Esophagus (tissue), 2 donors: ENCODE results near the gene XIRP1. TPM values are rescaled to one million over a fixed set of nuclear protein-coding genes. Genes with fewer than 3 reads are reported as not detected.

Source experiments
- H3K27ac ChIP-seq, 2 donors: one replicate each; pipeline ENCODE4 v1.5.1; 2013; ENCODE audit warnings: low read depth in 2 of 2, mild to moderate bottlenecking in 2 of 2, inconsistent platforms in 1 of 2, low read length in 1 of 2, moderate library complexity in 1 of 2
- H3K27me3 ChIP-seq, 2 donors: one replicate each; pipeline ENCODE4 v1.6.1; 2013; ENCODE audit warnings: low read length in 2 of 2, control low read depth in 1 of 2, mild to moderate bottlenecking in 1 of 2; ENCODE audit not compliant: insufficient read depth in 2 of 2, control insufficient read depth in 1 of 2
- H3K36me3 ChIP-seq, 2 donors: one replicate each; pipeline ENCODE4 v1.6.1; 2013; ENCODE audit warnings: low read length in 1 of 2; ENCODE audit not compliant: control insufficient read depth in 2 of 2, insufficient read depth in 2 of 2
- H3K4me1 ChIP-seq, 2 donors: one replicate each; pipeline ENCODE4 v1.6.1; 2013; ENCODE audit warnings: low read length in 1 of 2; ENCODE audit not compliant: control insufficient read depth in 2 of 2, insufficient read depth in 2 of 2
- H3K4me3 ChIP-seq, 2 donors: one replicate each; pipeline ENCODE4 v1.5.1; 2013; ENCODE audit warnings: low read length in 2 of 2, mild to moderate bottlenecking in 2 of 2, low read depth in 1 of 2, moderate library complexity in 1 of 2
- H3K9me3 ChIP-seq, 2 donors: one replicate each; pipeline ENCODE4 v1.6.1; 2013; ENCODE audit warnings: mild to moderate bottlenecking in 2 of 2, low read depth in 1 of 2, low read length in 1 of 2, moderate library complexity in 1 of 2; ENCODE audit not compliant: control insufficient read depth in 2 of 2, insufficient read depth in 1 of 2
- WGBS, 2 donors: extraction: QIAGEN DNeasy Blood & Tissue Kit; methylation state at CpG; one replicate each; pipeline ENCODE4 v1.1.7; 2013; 5-methylcytosine and 5-hydroxymethylcytosine counted together
- polyA plus RNA-seq, 2 donors: library from polyadenylated mRNA; stranded (reverse); fragments of 200-250 nt; gene quantifications; one replicate each; pipeline ENCODE4 v1.2.3, GENCODE V29; 2013
- donor health status: healthy with polysubstance abuse.
- donor health status: Bipolar disorder and iron deficiency.

Gene XIRP1
- polyA plus RNA-seq, 2 donors = 0.07 to 0.10 TPM

- Histone ChIP-seq H3K9me3 (peaks cover 0 to 3% of the 10 kb centered on the region in 2 donors), H3K27me3 (no peaks in the 10 kb centered on the region), H3K4me3 (no peak overlapping the region), H3K4me1 (no peaks in the 10 kb centered on the region), H3K36me3 (no peaks in the 10 kb centered on the region), H3K27ac (no peak overlapping the region)
- 73 to 76% methylated on average over 3 of the region's 3 CpGs for WGBS, 2 donors
Observed at GRCh38 chr3:39202094-39202493, 9.7 kb upstream of the XIRP1 start.

DNA sequence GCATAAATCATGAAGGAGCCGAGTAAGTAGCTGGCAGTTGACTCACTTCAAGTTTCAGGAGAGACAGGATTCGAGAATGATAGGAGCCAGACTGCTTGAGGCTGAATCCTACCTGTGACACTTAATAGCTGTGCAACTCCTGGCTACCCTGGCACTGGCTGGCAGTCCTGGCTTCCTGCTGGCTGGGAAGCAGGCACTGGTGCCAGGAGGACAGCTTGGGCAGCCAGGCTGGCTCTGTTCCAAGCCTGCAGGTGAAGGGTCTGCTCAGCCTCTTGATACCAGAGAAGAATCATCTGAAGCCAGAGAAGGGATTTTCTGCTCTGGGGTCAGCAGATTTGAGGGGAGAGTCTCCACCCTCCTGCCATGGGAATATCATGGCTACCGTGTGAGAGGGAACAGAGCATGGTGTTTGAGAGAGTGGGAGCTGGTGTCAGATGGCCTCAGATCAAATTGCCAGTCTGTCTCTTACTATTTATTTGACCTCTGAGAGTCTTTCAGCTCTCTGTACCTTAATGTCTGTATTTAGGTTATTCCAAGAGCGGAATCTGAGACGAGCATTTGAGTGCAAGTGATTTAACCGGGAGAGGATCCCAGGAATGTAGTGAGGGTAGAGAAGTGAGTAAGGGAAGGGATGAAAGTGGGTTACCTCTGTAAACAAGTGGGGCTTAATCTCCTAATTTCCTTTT, 4.4 kb upstream of the XIRP1 start:
- Histone ChIP-seq H3K27ac (no peak overlapping the region), H3K4me1 (no peaks in the 10 kb centered on the region), H3K36me3 (no peaks in the 10 kb centered on the region), H3K27me3 (no peaks in the 10 kb centered on the region), H3K9me3 (no peaks in the 10 kb centered on the region), H3K4me3 (no peak overlapping the region)
- WGBS, 2 donors = 38 to 39% methylated on average over 6 of the region's 6 CpGs

DNA sequence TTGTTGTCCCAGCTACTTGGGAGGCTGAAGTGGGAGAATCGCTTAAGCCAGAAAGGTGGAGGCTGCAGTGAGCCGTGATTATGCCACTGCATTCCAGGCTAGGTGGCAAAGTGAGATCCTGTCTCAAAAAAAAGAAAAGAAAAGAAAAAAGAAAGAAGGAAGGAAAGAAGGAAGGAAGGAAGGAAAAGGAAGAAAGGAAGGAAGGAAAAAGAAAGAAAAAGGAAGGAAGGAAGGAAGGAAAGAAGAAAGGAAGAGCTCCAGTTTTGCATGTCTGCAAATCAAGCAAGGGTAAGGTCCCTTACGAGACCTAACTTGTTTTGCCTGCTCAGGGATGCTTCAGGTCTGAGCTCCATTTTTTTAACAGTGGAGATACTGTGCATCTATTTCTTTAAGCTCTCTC, 3.6 kb upstream of the XIRP1 start:
- Histone ChIP-seq H3K36me3 (no peaks in the 10 kb centered on the region), H3K4me3 (no peak overlapping the region), H3K9me3 (no peaks in the 10 kb centered on the region), H3K27me3 (no peaks in the 10 kb centered on the region), H3K4me1 (no peaks in the 10 kb centered on the region), H3K27ac (no peak overlapping the region)
- WGBS, 2 donors = 76 to 79% methylated on average over 3 of the region's 3 CpGs

DNA sequence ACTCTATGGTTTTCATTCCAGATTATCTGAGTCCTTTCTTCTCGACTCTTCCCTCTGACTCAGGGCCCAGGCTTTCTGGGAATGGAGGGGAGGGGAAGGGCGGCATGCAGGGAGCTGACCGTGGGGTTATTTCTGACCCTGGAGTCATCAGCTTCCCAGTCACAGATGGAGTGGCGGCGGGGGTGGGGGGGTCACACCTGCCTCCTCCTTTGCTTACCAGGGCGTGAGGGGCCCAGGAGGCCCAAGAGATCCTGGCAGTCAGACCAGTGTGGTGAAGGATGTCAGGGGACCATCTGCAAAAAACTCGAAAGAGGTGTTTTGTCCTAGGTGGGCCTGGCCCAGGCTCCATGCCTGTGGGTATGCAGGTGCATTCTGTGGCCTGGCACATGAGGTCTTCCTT, 996 bp upstream of the XIRP1 start:
- Histone ChIP-seq H3K27ac (no peak overlapping the region), H3K4me1 (no peaks in the 10 kb centered on the region), H3K36me3 (no peaks in the 10 kb centered on the region), H3K9me3 (no peaks in the 10 kb centered on the region), H3K27me3 (no peaks in the 10 kb centered on the region), H3K4me3 (no peak overlapping the region)
- 81 to 86% methylated on average over 7 of the region's 7 CpGs for WGBS, 2 donors

- Histone ChIP-seq H3K27ac (no peak overlapping the region), H3K27me3 (no peaks in the 10 kb centered on the region), H3K4me1 (no peaks in the 10 kb centered on the region), H3K9me3 (no peaks in the 10 kb centered on the region), H3K36me3 (no peaks in the 10 kb centered on the region), H3K4me3 (no peak overlapping the region)
- 87 to 88% methylated on average over 3 of the region's 3 CpGs for WGBS, 2 donors
Observed at GRCh38 chr3:39191773-39192172, 622 bp downstream of the XIRP1 start.

DNA sequence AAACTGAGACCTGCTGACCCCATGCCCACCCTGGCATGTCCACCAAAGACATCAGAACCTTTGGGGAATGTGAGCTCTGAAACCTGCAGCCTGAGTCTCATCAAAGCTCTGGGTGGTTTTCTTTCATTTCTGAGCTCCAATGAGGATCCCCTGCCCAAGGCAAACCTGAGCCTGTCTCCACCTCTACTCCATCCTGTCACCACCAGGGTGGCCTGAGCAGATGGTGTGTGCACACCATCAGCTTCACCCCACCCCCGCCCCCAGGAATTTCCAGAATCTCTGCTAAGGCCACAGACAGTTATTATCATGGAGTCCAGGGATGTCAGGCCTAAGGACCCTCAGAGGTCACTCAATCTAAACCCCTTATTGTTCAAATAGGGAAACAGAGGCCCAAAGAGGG, 1.3 kb downstream of the XIRP1 start:
- Histone ChIP-seq H3K27me3 (no peaks in the 10 kb centered on the region), H3K27ac (no peak overlapping the region), H3K36me3 (no peaks in the 10 kb centered on the region), H3K9me3 (no peaks in the 10 kb centered on the region), H3K4me1 (peaks cover 0 to 5% of the 10 kb centered on the region in 2 donors), H3K4me3 (no peak overlapping the region)
- WGBS, 2 donors = 90 to 94% methylated on average over 1 of the region's 1 CpG

DNA sequence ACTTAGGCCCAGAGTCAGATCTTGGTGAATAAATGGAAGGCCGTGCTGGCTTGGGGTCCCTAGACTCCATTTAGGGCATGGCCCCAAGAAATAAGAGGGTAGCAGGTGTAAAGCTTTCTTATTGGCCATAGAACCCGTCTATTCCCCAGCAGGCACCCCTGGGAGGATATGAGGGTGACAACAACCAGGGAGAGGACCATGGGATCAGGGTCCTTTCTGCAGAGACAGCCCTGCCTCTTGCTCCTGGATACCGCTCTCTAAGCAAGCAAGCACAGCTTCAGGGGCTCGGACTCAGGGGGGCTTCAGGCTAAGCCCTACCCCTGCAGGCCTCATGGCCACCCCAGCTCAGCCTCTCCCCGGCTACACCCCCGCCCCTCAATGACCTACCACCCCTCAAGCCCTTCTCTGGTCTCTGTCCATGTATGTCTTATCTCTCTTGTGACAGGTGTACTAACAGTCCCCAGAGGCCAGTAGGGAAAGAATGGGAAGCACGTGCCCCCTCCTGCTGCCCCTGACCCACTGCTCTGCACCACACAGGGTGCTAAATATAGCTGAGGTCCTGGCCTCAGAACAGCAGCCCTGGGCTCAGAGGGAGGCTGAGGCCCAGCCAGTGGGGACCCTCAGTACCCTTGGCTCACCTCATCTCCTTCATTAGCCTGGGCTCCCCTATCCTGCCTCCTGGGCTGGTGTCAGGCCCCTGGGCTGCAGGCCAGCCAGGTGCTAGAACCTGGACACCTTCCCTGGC, 1.9 kb downstream of the XIRP1 start:
- H3K27ac ChIP-seq = no peak overlapping the region
- no peak overlapping the region for H3K4me3 ChIP-seq
- H3K36me3 ChIP-seq = no peaks in the 10 kb centered on the region
- peaks cover 0 to 5% of the 10 kb centered on the region in 2 donors for H3K4me1 ChIP-seq
- 70 to 77% methylated on average over 7 of the region's 7 CpGs for WGBS, 2 donors
- H3K9me3 ChIP-seq = no peaks in the 10 kb centered on the region
- no peaks in the 10 kb centered on the region for H3K27me3 ChIP-seq

DNA sequence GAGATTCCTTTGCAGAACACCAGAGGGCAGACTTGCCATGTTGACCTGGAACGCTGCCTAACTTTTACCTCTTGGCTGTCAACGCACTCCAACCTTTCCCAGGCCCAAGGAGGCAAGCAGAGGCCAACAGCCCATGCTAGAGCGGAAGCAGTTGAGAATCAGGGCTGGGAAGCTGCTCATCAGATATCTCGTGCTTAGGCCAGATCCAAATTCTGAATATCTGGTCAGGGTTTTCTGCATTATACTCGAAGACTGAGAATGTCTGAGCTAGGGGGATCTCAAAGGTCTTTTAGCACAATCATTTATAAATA, 2.5 kb downstream of the XIRP1 start:
- Histone ChIP-seq H3K36me3 (no peaks in the 10 kb centered on the region), H3K4me1 (peaks cover 0 to 5% of the 10 kb centered on the region in 2 donors), H3K4me3 (no peak overlapping the region), H3K27me3 (no peaks in the 10 kb centered on the region), H3K9me3 (no peaks in the 10 kb centered on the region), H3K27ac (no peak overlapping the region)
- 29 to 33% methylated on average over 5 of the region's 5 CpGs for WGBS, 2 donors

DNA sequence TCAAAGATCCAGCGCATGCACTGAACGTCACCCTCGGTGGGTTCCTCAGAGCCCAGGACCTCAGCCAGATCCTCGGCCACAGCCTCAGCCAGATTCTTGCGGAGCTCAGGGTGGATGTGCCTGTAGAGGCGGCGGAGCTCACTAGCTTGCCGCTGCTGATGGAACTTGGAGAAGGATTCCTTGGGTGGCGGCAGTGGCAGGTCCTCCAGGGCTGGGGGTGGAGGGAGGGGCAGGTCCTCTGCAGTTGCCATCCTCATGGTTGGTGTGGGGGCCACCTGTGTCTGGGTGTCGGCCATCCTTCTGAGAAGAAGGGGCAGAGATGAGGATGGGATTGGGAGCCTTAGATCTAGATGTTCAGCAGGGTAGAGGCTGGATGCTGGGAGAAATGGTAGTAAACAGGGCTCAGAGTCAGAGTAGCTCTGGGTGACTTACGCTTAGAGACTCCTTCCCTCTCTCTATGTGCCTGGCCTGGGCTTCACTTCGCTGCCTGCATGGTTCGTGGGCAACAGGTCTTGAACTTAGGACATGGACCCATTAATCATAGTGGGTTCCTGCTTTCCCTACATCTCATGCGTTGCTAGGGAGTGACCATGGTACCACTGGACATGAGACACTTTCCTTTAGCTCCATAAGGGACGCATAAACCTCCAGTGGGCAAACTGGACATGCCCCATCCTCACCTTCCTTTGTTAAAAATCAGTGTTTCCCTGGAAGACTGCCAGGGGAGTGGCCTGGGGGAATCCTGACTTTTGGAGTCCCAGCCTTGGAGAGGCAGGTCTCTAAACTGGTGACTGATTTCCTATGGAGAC, 3.0 kb downstream of the XIRP1 start:
- no peaks in the 10 kb centered on the region for H3K27me3 ChIP-seq
- 80 to 82% methylated on average over 15 of the region's 15 CpGs for WGBS, 2 donors
- H3K36me3 ChIP-seq = no peaks in the 10 kb centered on the region
- peaks cover 0 to 5% of the 10 kb centered on the region in 2 donors for H3K4me1 ChIP-seq
- H3K9me3 ChIP-seq = no peaks in the 10 kb centered on the region
- H3K27ac ChIP-seq = no peak overlapping the region
- H3K4me3 ChIP-seq = no peak overlapping the region
